Motor neuron (in vitro differentiated cells): ENCODE data around the gene COL11A2. TPM values are rescaled to one million over a fixed set of nuclear protein-coding genes. Genes with fewer than 3 reads are reported as not detected.
"Not testable (repeated sequence)": the region's sequence is repeated elsewhere in the genome, so short reads cannot be mapped to it uniquely, and the experiment has no call there.

Experiments used
- ATAC-seq, 8 experiments: fragments of 200-7000 bp; cut with Tn5 transposase; replicated peaks in 6 of 8; 2 replicates each; pipeline ENCODE4 v1.8.0; 2021; ENCODE audit warnings: mild to moderate bottlenecking in 8 of 8, moderate library complexity in 8 of 8
- H3K27ac ChIP-seq, 2 donors: fragments of 250-450 bp; sonication (Bioruptor Pico); 2 replicates each; pipeline ENCODE4 v1.9.0; 2021; ENCODE audit warnings: antibody characterized with exemption in 2 of 2, mild to moderate bottlenecking in 2 of 2, moderate library complexity in 1 of 2
- H3K4me1 ChIP-seq, 2 donors: fragments of 250-450 bp; sonication (Bioruptor Pico); replicated peaks in 1 of 2; 2 replicates each; pipeline ENCODE4 v1.6.1; 2021; ENCODE audit warnings: antibody characterized with exemption in 2 of 2, mild to moderate bottlenecking in 2 of 2, moderate library complexity in 1 of 2
- H3K4me3 ChIP-seq, 5 donors: fragments of 250-450 bp; sonication (Bioruptor Pico); 2 replicates each; pipeline ENCODE4 v1.9.0; 2021; ENCODE audit warnings: antibody characterized with exemption in 5 of 5, mild to moderate bottlenecking in 5 of 5, moderate library complexity in 4 of 5
- WGBS, 10 experiments: fragments of 450-650 bp; shearing (Covaris generic); methylation state at CpG; one replicate each; pipeline ENCODE4 v1.0.0; 2022; 5-methylcytosine and 5-hydroxymethylcytosine counted together
- in situ Hi-C, 9 experiments: fragments of 400-800 bp; cut with MboI; loops; one replicate each; pipeline ENCODE4 v1.15.0; 2021; ENCODE audit warnings: low sequenced_read_pairs in 9 of 9, low pct_unique_long_range_greater_than_20kb in 2 of 9; ENCODE audit not compliant: unreplicated experiment in 9 of 9
- total RNA-seq, 8 experiments: library from RNA; unstranded; fragments of 300-600 nt; gene quantifications; 2 replicates each; pipeline versions ENCODE4 v1.2.3 to v1.2.4, GENCODE V29; 2022

Gene COL11A2
- 1 to 10 TPM in 7 of 8 experiments, under 1 TPM in 1; 0.71 to 3.4 (median 2.0) TPM for total RNA-seq

DNA sequence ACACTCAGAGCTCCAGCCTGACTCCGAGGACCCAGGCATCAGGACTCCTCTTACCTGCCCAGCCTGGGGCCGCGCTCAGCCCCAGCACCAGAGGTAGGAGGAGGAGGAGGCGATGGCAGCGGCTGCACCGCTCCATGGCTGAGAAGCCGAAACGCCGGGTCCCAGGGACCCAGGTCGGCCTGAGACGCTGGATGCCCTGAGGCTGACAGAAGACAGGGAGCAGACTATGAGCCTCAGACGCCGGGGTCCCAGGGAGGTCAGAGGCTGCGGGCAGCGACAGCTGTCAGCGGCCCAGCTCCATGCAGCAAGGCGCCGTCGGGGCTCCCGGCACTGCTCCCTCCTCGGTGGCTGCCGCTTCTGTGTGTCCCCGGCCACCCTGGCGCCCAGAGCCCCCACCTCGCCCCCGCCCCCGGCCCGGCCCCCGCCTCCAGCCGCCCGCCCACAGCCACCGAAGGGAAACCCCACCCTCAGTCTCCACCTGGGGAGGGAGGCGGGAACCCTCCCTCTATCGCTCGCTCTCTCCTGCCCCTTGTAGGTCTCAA lies at the start of gene COL11A2:
TSS of gene COL11A2 (minus strand) at position 363 of the 542 bp plus-strand sequence. CDS start at position 136, 227 bp downstream.
- H3K27ac ChIP-seq: no peak within 1 kb of the TSS
- peak within 1 kb of the TSS in 4 of 5 donors; percentile 14 to 25 (median 18) for H3K4me3 ChIP-seq
- H3K4me1 ChIP-seq: peaks cover 5 to 21% of the 10 kb centered on the region in 2 donors
- in situ Hi-C loops: no loop called here
- peak in 7 of 8 experiments; percentile 10 to 51 (median 30) for ATAC-seq
- WGBS, 10 experiments: 7 to 100% (median 16%) methylated on average over 1 to 5 of the region's 35 CpGs; no CpG with 5 or more reads in 7 of the 10 experiments

DNA sequence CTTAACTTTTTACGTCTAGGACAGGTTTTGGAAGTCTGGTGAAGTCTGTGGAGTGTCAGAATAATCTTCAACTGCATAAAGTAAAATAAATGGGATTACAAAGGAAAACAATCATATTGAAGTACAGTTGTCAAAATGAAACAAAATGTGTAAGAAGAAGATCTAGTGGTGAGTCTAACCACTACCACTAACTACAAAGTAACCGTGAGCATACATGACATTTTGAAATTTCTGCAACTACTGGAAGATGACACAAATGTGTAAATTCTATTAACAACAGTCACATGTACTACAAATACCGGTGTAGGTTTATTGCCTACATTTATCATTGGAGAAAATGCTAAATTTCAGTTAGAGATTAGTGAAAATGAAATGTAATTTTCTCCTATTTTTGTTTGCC lies 49.7 kb upstream of the COL11A2 start:
- Histone ChIP-seq H3K4me3 (no peak overlapping the region), H3K4me1 (no peaks in the 10 kb centered on the region), H3K27ac (no peak overlapping the region)
- no peak for ATAC-seq
- WGBS, 10 experiments: 31 to 92% (median 70%) methylated on average over 2 to 3 of the region's 3 CpGs
- in situ Hi-C loops: loop anchor here in 6 of 9 experiments (10.0 to 25.0 kb wide), 3 partner anchors 130 to 230 kb away; partner anchors contain the start of gene HLA-DOA (in 5 of the 6)

DNA sequence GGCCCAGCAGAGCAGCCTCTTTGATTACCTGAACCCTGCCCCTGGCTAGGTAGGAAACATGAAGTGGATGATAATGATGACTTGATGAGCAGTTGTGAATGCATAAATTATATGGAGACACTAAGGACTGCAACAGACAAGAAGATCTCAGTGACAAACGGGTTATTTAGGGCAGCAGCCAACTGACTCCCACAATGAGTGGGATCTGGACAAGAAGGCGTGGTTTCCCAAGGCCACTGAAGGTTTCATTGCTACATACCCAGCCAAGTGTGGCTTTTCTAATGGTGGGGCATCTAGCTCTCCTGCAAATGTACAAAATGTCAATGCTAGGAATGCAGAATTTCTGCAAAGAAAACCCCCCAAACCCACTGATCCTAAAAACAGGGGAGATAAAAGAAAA lies 45.5 kb upstream of the COL11A2 start:
- Histone ChIP-seq H3K4me1 (peaks cover 0 to 7% of the 10 kb centered on the region in 2 donors), H3K27ac (no peak overlapping the region), H3K4me3 (no peak overlapping the region)
- 0 to 100% (median 75%) methylated on average over 1 to 2 of the region's 2 CpGs; no CpG with 5 or more reads in 1 of the 10 experiments for WGBS, 10 experiments
- ATAC-seq: no peak
- in situ Hi-C loops: loop anchor here in 6 of 9 experiments (25.0 kb wide), 2 partner anchors 125 to 225 kb away; partner anchors contain the start of gene HLA-DOA (in 5 of the 6)

DNA sequence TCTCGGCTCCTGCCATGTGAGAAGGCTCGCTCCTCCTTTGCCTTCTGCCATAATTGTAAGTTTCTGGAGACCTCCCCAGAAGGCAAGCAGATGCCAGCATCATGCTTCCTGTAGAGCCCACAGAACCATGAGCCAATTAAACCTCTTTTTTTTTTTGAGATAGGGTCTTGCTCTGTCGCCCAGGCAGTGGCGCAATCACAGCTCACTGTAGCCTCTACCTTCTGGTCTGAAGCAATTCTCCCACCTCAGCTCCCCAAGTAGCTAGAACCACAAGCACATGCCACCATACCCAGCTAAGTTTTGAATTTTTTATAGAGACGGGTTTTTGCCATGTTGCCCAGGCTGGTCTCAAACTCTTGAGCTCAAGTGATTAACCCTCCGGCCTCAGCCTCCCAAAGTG lies 44.6 kb upstream of the COL11A2 start:
- Histone ChIP-seq H3K27ac (no peak overlapping the region), H3K4me1 (peaks cover 0 to 7% of the 10 kb centered on the region in 2 donors), H3K4me3 (no peak overlapping the region)
- 18 to 100% (median 88%) methylated on average over 1 to 5 of the region's 6 CpGs; no CpG with 5 or more reads in 3 of the 10 experiments for WGBS, 10 experiments
- ATAC-seq: no peak
- in situ Hi-C loops: loop anchor here in 6 of 9 experiments (25.0 kb wide), 2 partner anchors 125 to 225 kb away; partner anchors contain the start of gene HLA-DOA (in 5 of the 6)

DNA sequence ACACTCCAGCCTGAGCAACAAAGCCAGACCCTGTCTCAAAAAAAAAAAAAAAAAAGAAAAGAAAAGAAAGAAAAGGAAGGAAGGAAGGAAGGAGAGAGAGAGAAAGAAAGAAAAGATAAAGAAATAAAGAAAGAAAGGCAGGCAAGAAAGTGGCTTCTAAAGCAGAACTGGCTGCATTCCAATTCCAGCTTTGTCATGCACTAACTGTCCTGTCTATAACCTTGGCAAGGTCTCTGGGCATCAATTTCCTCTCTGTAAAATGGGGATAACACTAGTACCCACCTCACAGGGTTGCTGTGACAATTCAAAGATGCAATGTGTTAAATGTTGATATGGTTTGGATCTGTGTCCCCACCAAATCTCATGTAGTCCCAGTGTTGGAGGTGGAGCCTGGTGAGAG lies 44.1 kb upstream of the COL11A2 start:
- Histone ChIP-seq H3K4me1 (peaks cover 0 to 7% of the 10 kb centered on the region in 2 donors), H3K4me3 (no peak overlapping the region), H3K27ac (no peak overlapping the region)
- in situ Hi-C loops: loop anchor here in 6 of 9 experiments (25.0 kb wide), 2 partner anchors 124 to 224 kb away; partner anchors contain the start of gene HLA-DOA (in 5 of the 6)
- ATAC-seq: no peak

DNA sequence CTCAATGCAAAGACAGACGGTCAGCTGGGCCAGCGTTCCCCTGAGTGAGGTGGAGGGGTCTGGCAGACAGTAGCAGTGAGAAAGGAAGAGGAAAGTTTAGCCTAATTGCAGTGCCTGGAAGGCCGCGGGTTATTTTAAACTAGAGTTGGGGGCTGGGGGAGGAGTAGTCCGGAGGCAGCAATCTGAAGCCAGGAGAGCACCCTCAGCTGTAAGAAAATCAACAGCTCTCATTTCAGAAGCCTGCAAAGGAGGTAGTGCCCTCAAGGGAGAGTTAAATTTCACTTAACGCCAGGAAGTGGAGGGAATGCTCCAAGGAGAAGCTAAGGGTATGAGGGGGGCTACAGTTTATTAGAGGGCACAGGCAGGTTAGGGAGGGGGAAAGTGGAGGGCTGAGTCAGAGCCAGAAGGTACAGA lies 43.0 kb upstream of the COL11A2 start:
- peaks cover 0 to 7% of the 10 kb centered on the region in 2 donors for H3K4me1 ChIP-seq
- H3K27ac ChIP-seq: no peak overlapping the region
- ATAC-seq: peak in 3 of 8 experiments; percentile 35 to 65 (median 56)
- in situ Hi-C loops: loop anchor here in 6 of 9 experiments (25.0 kb wide), 2 partner anchors 123 to 223 kb away; partner anchors contain the start of gene HLA-DOA (in 5 of the 6)
- no peak overlapping the region for H3K4me3 ChIP-seq
- 0 to 21% (median 14%) methylated on average over 1 to 4 of the region's 6 CpGs; no CpG with 5 or more reads in 2 of the 10 experiments for WGBS, 10 experiments

DNA sequence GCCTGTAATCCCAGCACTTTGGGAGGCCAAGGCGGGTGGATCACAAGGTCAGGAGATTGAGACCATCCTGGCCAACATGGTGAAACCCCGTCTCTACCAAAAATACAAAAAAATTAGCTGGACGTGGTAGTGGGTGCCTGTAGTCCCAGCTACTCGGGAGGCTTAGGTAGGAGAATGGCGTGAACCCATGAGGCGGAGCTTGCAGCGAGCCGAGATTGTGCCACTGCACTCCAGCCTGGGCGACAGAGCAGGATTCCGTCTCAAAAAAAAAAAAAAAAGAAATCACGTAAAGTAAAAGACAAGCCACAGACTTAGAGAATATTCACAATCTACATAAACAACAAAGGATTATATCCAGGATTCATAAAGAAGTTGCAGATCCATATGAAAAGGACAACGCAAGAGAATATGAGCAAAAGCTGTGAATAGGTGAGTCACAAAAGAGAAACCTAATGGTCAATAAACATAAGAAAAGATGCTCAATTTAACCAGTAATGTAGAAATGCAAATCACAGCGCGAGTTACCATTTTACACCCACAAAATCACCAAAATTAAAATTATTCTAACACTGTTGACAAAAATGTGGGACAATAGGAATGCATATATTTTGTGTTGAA lies 34.3 kb upstream of the COL11A2 start:
- WGBS, 10 experiments: 4 to 55% (median 27%) methylated on average over 2 to 13 of the region's 14 CpGs
- not testable (repeated sequence) for H3K4me3 ChIP-seq, H3K27ac ChIP-seq, H3K4me1 ChIP-seq
- in situ Hi-C loops: loop anchor here in 6 of 9 experiments (25.0 kb wide), 2 partner anchors 114 to 214 kb away; partner anchors contain the start of gene HLA-DOA (in 5 of the 6)
- peak in 2 of 8 experiments; percentile 27 to 36 for ATAC-seq

DNA sequence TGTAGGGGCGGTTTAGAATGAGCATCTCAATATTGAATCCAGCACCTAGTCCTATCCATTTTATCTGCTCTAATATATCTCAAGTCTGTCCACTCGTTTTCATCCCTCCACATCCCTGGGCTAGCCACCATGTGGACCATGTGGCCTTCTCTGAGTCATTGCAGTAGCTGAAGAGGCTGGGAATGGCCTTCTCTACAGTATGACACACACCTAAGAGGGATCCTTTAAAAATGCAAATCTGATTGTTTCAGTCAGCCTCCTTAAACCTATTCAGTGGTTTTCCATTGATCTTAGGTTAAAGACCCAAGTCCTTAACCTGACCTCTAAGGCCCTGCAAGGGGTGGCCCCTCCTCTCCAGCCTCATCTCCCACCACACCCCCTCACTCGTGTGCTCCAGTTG lies 25.4 kb upstream of the COL11A2 start:
- Histone ChIP-seq H3K27ac (no peak overlapping the region), H3K4me1 (peaks cover 9 to 12% of the 10 kb centered on the region in 2 donors), H3K4me3 (no peak overlapping the region)
- ATAC-seq: peak in 2 of 8 experiments; percentile 10 to 39
- in situ Hi-C loops: no loop called here
- WGBS, 10 experiments: 0 to 100% (median 50%) methylated on average over 1 to 3 of the region's 3 CpGs; no CpG with 5 or more reads in 1 of the 10 experiments

DNA sequence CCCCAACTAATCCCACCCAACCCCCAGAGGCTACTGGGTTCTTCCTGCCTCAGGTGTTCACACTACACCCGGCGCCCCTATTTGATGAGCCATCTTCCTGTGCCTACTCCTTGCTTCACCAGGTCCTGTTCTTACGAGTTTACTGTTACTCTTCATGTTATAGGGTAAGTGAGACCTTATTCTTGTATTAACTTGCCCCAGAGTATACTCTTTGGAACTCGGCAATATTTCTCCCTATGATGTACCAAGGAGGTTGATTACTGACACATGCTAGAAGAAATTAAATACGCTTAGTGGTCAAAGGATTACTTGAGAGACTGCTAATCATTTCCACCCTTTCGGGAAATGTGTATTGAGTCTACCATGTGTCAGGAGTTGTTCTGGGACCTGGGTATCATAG lies 25.0 kb upstream of the COL11A2 start:
- in situ Hi-C loops: no loop called here
- Histone ChIP-seq H3K4me3 (no peak overlapping the region), H3K27ac (no peak overlapping the region), H3K4me1 (peaks cover 14 to 16% of the 10 kb centered on the region in 2 donors)
- ATAC-seq: no peak
- WGBS, 10 experiments: 17 to 100% (median 71%) methylated on average over 1 to 4 of the region's 6 CpGs; no CpG with 5 or more reads in 1 of the 10 experiments

DNA sequence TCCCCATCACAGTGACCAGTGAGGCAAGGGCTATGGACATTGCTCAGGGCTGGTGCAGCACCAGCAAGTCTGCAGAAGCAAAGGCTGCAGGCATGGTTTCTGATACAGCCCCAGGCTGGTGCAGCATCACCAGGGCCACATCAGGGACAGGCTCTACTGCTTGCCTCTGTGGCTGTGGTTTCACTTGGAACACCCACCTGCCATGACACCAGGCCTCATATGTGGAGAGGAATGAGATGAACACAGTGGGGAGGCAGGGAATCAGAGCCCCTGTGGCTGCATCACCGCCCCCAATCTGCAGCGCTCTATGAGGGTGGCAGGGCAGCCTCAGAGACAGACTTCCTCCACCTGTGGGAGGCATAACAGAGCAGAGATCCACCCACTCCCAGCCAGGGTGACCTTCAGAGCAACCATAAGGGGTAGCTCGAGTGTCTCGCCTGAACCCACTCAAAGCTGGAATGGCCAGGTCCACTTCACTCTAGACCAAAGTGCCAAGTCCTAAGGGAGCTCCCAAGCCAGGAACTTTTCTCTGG lies 23.9 kb upstream of the COL11A2 start:
- H3K4me3 ChIP-seq: no peak overlapping the region
- in situ Hi-C loops: no loop called here
- 80 to 100% (median 92%) methylated on average over 1 to 2 of the region's 4 CpGs; no CpG with 5 or more reads in 6 of the 10 experiments for WGBS, 10 experiments
- H3K4me1 ChIP-seq: peaks cover 14 to 19% of the 10 kb centered on the region in 2 donors
- H3K27ac ChIP-seq: no peak overlapping the region
- no peak for ATAC-seq

DNA sequence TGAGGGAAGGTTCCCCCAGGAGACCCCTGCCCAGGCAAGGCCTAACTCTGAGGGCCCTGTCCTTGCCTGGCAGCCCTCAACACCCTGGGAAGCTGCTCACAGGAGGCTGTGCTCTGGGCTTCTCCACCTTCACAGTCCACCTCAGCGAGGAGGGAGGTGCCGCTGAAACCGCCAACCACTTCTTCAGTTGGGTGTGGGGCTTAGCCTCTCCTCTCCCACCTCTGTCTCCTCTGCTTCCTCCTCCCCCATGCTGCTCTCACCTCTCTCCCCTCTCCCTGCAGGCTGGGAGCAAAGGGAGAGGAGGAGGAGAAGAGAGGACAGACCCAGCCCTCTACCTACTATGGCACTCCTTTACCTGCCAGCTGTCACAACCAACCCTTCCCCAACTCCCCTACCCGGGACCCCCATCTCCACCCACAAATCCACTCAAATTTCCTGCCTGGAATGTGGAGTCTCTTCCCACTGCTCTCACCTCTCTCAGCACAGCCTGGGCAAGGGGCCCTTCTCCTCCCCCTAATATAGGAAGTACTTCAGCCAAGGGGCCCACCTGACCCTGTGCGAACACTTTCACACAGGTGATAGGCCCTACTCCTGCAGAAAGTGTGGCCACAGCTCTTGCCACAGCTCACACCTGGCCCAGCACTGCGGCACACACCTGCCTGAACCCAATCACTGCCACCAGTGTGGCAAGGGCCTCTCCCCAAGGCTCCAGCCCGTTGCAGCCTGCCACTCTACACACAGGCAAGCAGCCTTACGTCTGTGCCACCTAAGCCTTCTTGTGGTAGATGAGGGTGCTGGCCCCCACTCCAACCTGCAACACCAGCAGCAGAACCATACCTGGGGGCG lies 23.2 kb upstream of the COL11A2 start:
- ATAC-seq: peak in 2 of 8 experiments; percentile 1 to 2
- in situ Hi-C loops: no loop called here
- WGBS, 10 experiments: 40 to 81% (median 71%) methylated on average over 3 to 4 of the region's 9 CpGs; no CpG with 5 or more reads in 7 of the 10 experiments
- Histone ChIP-seq H3K4me3 (no peak overlapping the region), H3K27ac (no peak overlapping the region), H3K4me1 (peaks cover 14 to 19% of the 10 kb centered on the region in 2 donors)

DNA sequence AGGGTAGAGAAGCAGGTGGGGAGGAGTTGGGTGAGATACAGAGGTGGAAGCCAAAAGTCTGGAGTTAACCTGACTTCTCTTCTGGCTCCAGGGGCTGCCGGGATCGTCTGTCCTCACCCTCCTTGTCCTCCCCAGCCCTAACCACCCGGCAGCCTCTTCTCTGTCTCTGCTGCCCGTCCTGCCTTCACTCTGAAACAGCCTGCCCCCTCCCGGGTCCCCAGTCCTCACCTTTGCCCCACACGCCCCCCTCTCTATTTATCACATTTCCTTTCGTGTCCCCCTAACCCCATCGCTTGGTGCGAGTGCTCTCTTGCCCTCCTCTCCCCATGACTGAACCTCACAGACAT lies 21.7 kb upstream of the COL11A2 start:
- in situ Hi-C loops: no loop called here
- Histone ChIP-seq H3K4me3 (peak overlapping the region in 4 of 5 donors; percentile 24 to 42 (median 36)), H3K4me1 (peaks cover 14 to 24% of the 10 kb centered on the region in 2 donors), H3K27ac (peak overlapping the region in 1 of 2 donors; percentile 36)
- peak in 6 of 8 experiments; percentile 3 to 25 (median 11) for ATAC-seq
- 73% methylated on average over 3 of the region's 9 CpGs; no CpG with 5 or more reads in 9 of the 10 experiments for WGBS, 10 experiments
